HG03460 (cell line): Measurements from ENCODE around the gene SGMS1.
"Not testable (repeated sequence)": the region's sequence is repeated elsewhere in the genome, so short reads cannot be mapped to it uniquely, and the experiment has no call there.

Experiments
- ATAC-seq: cut with Tn5 transposase; IDR thresholded peaks from one replicate; pipeline ENCODE4 v1.9.1; 2021; ENCODE audit not compliant: unreplicated experiment

The SGMS1 gene

GRCh38 chr10:50582766-50583762 is 40.7 kb downstream of the SGMS1 start:
- ATAC-seq = no peak

DNA sequence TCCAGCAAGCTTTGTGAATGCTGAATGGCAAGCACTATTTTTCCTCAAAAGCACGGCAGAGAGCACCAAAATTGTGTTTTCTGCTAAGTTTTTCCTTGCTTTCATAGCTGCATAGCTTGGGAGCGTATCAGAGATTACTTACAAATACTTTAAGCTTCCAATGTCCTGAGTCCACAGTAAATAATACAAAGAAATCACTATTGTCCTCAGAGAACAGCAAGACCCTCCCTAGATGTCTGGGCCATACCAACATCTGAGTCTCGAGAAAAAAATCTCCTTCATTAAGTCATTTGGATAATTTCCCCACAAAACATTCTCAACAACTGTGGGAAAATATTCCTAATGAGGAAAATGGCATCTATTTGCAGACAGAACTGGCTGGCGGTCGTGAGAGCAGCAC is 41.7 kb downstream of the SGMS1 start:
- no peak for ATAC-seq

DNA sequence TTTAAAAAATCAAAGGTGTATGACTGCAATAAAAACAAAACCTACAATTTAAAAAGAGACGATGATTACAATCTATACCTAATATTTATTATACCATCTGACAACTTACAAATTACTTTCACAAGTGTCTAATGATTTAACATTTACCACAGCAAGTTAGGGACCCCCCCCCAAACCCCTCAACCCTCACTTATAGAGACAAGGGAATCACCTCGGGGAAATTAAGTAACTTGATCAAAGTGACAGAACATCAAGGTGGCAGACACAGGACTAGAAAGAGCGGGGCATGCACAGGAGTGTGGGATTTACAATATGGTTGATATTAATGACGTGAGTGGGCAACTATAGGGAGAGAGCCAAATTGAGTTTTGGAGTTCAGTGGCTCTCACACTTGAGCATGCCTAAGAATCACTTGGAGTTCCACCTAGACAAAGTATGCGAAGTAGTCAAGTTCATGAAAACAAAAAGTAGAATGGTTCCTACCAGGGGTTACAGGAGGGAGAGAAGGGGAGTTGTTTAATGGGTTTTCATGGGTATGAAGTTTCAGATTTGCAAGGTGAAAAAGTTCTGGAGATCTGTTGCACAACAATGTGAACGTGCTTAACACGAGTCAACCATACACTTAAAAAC is 43.4 kb downstream of the SGMS1 start:
- no peak for ATAC-seq

- ATAC-seq = no peak
These were observed 44.1 kb downstream of the SGMS1 start for GRCh38 chr10:50579491-50580261.

DNA sequence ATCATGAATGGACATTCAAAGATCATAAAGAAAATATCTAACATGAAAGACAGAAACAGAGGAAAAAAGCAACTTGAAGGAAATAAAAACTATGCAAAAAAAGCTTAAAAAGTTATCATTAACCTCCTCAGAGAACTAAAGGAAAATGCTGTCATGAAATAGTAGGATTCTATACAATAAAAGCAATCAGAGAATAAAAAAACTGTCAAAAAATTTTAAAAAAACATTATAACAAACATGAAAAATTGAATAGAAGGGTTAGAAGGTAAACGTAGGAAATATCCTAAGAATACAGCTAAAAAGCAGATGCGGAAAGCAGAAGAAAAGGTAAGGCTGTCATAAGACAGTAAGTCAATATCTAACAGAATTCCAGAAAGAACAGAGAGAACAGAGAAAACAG is 44.8 kb downstream of the SGMS1 start:
- no peak for ATAC-seq

DNA sequence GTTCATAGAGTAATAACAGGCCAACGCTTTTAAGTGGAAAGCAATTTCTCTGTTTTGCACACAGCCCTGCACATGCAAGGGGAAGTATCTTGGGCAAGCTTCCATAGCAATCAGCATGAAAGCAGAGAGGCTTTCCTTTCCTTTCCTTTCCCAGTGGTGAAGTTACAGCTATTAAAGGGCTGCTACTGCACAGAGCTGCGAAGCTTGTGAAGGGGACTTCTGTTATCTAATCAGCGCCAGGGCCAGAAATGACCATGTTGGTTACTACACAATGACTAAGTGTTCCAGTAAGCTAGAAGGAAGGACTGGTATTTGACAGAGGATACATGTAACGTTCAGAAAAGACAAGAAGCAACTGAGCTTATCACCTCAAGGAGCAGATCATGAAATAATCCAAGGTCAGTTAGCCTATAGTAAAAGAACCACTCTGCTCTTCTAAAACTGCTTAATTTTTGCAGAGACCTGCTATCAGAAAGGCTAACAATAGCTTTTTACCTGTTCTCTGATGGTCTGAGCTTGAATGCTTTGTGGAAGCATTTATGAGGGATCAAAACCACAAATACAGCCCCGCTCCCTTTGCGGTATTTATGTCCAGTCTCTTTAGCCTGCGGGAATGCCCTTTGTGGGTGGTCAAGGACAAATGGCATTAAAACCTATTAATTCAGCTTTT is 45.9 kb downstream of the SGMS1 start:
- peak; percentile 65 for ATAC-seq

DNA sequence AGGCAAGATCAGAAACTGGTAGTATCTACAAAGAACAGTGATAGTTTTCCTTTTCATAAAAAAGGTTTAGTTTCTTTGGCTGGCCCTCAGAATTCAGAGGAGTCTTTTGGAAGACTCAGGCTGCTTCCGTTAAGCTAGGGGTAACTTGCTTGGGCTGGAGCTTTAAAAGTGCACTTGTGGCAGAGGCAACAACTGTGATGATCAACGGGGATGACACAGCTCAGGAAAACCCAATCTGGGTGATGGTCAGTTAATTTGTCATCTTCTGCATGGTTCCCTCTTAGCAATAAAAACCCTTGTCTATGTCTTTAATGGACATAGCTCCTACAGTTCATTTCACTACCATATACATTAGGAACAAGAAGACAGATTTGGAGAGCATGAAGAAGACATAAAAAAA is 46.7 kb downstream of the SGMS1 start:
- no peak for ATAC-seq

DNA sequence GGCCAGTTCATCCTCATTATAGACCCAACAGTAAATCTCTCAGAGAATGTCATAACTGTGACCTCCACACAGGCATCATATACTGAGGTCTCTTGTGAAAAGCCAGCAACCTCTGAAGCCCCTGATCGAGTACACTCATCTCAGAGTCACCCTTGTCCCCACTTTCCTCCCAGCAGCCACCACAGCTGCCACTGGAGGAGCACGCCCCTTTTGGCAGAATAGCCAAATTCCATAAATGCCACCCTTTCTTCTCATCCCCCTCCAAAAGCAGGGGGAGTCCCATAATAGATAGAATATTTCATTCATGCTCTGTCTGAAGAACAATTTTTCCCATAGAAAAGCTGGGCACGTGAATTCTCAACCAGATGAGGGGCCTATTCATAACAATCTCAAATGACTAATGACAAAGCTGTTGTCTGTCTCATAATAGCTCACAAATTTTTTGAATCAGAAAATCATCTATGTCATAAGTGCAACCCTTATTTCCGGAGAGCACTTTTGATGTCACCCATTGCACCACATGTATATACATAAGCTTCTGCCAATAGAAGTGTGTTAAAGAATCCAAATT is 47.4 kb downstream of the SGMS1 start:
- no peak for ATAC-seq

DNA sequence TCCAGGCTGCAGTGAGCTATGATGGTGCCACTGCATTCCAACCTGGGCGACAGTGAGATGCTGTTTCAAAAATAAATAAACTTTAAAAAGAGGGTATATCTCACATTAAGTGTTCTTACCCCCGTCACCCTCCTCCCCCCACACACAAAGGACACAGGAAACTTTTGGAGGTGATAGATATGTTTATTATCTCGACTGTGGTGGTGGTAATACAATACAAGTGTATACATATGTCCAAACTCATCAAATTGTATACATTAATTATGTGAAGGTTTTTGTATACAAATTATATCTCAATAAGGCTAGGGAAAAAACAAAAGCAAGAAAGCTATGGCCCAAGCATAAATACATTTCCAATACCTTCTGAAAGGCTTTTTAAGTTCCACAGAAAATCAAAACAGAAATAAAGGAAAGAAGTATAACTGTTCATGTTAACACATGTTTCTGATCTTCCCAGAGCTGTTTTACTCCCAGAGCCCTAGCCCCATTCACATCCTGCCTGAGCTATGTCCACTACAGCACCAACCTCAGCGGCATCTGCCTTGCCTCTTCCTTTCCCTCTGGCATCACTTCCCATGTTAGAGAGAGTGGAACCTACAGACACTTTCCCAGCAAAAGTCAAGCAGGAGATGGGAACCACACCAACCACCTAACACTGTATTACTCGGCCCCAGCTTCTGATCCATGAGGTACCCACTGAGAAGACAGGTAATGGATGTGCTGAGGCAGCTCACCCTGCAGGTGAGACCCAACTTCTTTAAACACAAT is 48.1 kb downstream of the SGMS1 start:
- no peak for ATAC-seq

- no peak for ATAC-seq
These were observed 48.8 kb downstream of the SGMS1 start for GRCh38 chr10:50574931-50575330.

- no peak for ATAC-seq
These were observed 49.5 kb downstream of the SGMS1 start for GRCh38 chr10:50574305-50574704.

DNA sequence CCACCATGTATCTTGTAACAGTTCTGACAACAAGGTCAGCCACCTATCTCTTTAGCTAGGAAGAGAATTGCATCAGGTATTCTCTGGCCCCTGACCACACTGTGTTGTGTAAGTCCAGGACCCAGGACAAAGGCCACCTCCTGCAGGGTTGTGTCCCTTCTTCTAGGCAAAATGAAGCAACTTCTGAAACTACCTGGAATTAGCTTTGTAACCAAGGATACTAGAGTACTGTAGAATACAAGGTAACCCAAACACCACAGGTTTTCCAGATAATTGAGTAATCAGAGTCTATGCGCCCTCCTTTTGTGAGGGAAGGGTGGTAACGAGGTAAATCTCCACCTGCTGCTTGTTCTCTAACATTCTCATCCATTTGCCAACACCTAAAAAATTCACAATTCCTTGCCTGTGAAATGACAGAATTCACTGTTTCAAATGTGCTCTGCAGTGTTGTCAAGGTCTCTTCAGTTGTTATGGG is 51.7 kb downstream of the SGMS1 start:
- ATAC-seq = no peak

- not testable (repeated sequence) for ATAC-seq
These were observed 55.0 kb downstream of the SGMS1 start for GRCh38 chr10:50568750-50569149.

DNA sequence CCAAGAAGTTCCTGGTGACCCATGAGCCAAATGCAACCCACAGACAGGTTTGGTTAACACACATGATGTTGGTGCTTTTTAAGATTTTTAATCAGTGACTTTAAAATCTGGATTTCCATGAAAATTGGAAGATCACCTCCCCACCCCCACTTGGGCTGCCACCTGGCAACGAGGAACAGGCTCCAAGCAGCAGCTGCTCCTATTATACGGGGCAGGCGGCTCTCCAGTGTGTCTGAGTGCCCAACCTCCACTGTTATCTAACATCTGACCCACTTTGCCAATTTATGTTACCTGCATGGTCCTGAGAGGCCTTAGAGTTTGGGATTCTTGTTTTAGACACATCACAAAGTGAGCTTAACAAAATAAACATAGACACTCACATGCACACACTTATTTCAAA is 56.4 kb downstream of the SGMS1 start:
- no peak for ATAC-seq

GRCh38 chr10:50566150-50566549 is 57.6 kb downstream of the SGMS1 start:
- no peak for ATAC-seq

DNA sequence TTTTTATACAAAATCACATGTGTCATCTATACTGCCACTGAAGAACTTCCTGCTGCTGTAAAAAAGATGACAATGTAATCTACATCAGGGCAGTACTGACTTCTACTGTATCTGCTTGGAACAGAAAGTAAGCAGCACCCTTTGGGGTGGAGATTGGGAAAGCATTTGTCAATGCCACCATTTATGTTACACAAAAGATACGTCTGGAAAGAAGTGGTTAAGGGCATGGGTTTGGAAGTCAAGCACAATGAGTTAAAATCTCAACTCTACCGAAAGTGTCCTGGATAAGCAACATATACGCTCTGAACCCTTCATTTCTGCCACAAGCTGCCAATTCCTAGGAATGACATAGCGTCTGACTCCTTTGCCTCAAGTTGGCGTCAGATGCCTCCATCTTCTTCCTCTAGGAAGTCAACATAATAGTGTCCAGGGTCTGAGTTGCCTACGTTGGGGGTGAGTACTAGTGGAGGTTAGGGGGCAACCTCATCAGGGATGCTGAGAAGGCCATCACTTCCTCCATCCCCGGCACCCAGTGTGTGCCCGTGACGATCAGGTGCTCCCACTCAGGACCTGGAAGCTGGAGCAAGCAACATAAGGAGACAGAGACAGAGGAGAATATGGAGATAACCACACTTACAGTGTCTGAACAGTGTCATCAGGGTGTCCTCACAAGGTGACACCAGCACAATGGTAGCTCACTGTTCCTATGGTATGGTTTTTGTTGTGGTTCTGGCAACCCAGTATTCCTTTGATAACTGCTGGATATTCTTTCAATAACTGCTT is 58.3 kb downstream of the SGMS1 start:
- ATAC-seq = no peak

- no peak for ATAC-seq
These were observed 59.9 kb downstream of the SGMS1 start for GRCh38 chr10:50563906-50564305.

DNA sequence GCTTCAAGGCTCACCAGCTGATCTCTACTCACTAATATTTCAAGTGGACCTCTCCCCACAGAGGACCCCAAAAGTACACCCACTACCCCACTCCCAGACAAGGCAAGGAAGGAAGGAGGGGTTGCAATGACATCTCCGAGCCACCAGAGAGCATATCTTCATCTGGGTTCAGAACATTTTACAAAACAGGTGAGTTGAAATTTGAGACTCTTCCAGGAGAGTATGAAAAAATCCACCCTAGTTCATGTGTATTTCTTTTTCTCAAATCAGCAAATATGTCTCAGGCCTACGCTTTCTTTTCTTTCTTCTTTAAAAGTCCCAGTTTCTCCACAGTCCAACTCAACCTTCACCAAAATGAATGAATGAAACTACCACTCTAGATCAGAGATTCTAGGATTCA is 61.9 kb downstream of the SGMS1 start:
- no peak for ATAC-seq

DNA sequence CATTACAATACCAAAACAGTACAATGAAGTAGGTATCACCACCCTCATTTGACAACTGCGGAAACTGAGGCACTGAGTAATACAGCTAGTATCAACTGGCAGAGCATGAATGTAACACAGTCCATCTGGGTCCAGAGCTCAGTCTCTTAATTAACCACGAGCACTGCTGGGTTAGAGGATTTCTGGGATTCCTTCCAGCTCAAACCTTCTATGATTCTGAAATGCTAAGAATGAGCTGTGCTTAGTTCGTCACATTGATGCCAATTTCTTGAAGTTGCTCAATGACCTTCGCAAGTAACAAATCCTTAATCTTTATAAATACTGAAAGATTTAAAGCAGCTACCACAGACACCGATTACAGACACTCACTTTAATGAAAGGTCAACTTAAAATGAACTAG is 62.5 kb downstream of the SGMS1 start:
- ATAC-seq = no peak
